ENCODE data around the gene NOS1AP.

DNA sequence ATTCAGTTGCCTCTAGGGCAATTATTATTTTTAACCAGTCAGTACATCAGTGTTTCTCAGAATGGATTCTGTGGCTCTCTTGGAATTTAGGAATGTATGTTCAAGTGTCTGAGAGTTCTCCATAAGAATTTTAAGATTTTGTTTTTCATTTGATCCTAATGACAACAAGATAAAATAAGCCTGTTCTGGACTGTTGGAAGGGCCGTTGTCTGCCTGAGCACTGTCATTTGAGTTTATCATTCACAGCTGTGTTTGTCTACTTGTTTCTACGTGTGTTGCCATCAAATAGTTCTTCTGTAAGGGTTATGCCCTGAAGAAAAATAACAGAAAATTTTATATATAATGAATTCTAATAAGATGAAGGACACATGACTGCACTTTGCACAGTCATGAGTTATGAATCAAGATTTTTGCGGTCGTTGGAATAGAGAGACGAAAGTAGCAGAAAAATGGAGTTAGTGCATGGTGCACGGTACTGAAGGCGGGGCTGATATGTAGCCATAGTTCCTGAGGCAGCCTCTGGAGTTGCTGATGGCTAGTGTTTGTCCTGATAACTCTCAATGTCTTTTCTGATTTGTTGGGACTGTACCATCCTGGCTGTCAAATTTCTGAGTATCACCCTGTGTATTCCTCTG is 92.5 kb downstream of the NOS1AP start:
- TF ChIP-seq POLR2A (IDR thresholded peaks at IDR 0.05; ENCODE audit: low read depth, low read length) (no peak), TAF1 (IDR thresholded peaks at IDR 0.05; ENCODE audit: borderline replicate concordance, low read depth, low read length) (no peak), POLR2AphosphoS5 (IDR thresholded peaks at IDR 0.05; ENCODE audit: low read depth, low read length) (no peak)
